ENCODE measurements around the gene RTP3.
A peak's percentile ranks its signal among the peaks of the same experiment; 100 is the strongest.

Gene RTP3

GRCh38 chr3:46468753-46469600 lies 28.8 kb upstream of the RTP3 start:
- no peak for DNase-seq

GRCh38 chr3:46469680-46470357 lies 28.0 kb upstream of the RTP3 start:
- no peak for DNase-seq

- DNase-seq, result no peak
Observed at GRCh38 chr3:46470831-46471230, 26.9 kb upstream of the RTP3 start.

- no peak for DNase-seq
Observed at GRCh38 chr3:46471371-46471914, 26.3 kb upstream of the RTP3 start.

- DNase-seq, result no peak
Observed at GRCh38 chr3:46472736-46473135, 25.0 kb upstream of the RTP3 start.

- no peak for DNase-seq
Observed at GRCh38 chr3:46477145-46477544, 20.6 kb upstream of the RTP3 start.

GRCh38 chr3:46477756-46478155 lies 20.0 kb upstream of the RTP3 start:
- DNase-seq, result no peak

GRCh38 chr3:46478341-46478740 lies 19.4 kb upstream of the RTP3 start:
- no peak for DNase-seq

GRCh38 chr3:46479021-46479420 lies 18.8 kb upstream of the RTP3 start:
- no peak for DNase-seq

GRCh38 chr3:46479696-46480095 lies 18.1 kb upstream of the RTP3 start:
- DNase-seq, result no peak

GRCh38 chr3:46480491-46481195 lies 17.1 kb upstream of the RTP3 start:
- DNase-seq, result peak in 19 of 51 donors; percentile 5 to 66 (median 19)

- DNase-seq, result no peak
Observed at GRCh38 chr3:46481636-46482035, 16.1 kb upstream of the RTP3 start.

- no peak for DNase-seq
Observed at GRCh38 chr3:46482632-46483350, 15.0 kb upstream of the RTP3 start.

- DNase-seq, result no peak
Observed at GRCh38 chr3:46483825-46484224, 14.0 kb upstream of the RTP3 start.

- DNase-seq, result no peak
Observed at GRCh38 chr3:46484388-46484787, 13.4 kb upstream of the RTP3 start.

GRCh38 chr3:46484911-46485778 lies 12.6 kb upstream of the RTP3 start:
- no peak for DNase-seq

- no peak for DNase-seq
Observed at GRCh38 chr3:46485779-46486175, 12.0 kb upstream of the RTP3 start.

GRCh38 chr3:46488735-46489361 lies 8.9 kb upstream of the RTP3 start:
- peak in 50 of 51 donors; percentile 15 to 91 (median 72) for DNase-seq

- no peak for DNase-seq
Observed at GRCh38 chr3:46489381-46489780, 8.4 kb upstream of the RTP3 start.

- DNase-seq, result no peak
Observed at GRCh38 chr3:46489875-46490274, 7.9 kb upstream of the RTP3 start.

All from hypothalamus (tissue), 51 donors.